Thyroid gland (tissue), 4 donors: ENCODE measurements around the gene SPPL2C. TPM values are rescaled to one million over a fixed set of nuclear protein-coding genes. Genes with fewer than 3 reads are reported as not detected.

Source experiments
- DNase-seq, 2 donors: peaks; one replicate each; pipeline ENCODE4 v3.0.0-alpha.2; 2019
- H3K27ac ChIP-seq, 3 donors: fragments of 200-600 bp; sonication (generic); 1 replicate in 2 of 3; 2 replicates in 1 of 3; pipeline ENCODE4 v1.5.1; 2016 to 2019; ENCODE audit warnings: mild to moderate bottlenecking in 1 of 3, moderate library complexity in 1 of 3
- H3K27me3 ChIP-seq: fragments of 200-600 bp; sonication (generic); one replicate; pipeline ENCODE4 v1.5.1; 2019
- H3K36me3 ChIP-seq, 2 donors: fragments of 200-600 bp; sonication (generic); one replicate each; pipeline ENCODE4 v1.5.1; 2016 to 2019
- H3K4me1 ChIP-seq, 2 donors: fragments of 200-600 bp; sonication (generic); one replicate each; pipeline ENCODE4 v1.5.1; 2017 to 2019
- H3K4me3 ChIP-seq, 3 donors: fragments of 200-600 bp; sonication (generic); replicated peaks in 1 of 3; 1 replicate in 2 of 3; 2 replicates in 1 of 3; pipeline ENCODE4 v1.5.1; 2016; ENCODE audit warnings: mild to moderate bottlenecking in 1 of 3
- H3K9me3 ChIP-seq: fragments of 200-600 bp; sonication (generic); one replicate; pipeline ENCODE4 v1.5.1; 2017
- CTCF ChIP-seq, 6 experiments: fragments of 200-600 bp in 3 of 6; fragments of 450-650 bp in 3 of 6; sonication (generic) in 3 of 6; IDR thresholded peaks; one replicate each; pipeline ENCODE4 v1.5.1; 2016 to 2019; ENCODE audit warnings: antibody characterized with exemption in 6 of 6, mild to moderate bottlenecking in 2 of 6, inconsistent platforms in 1 of 6, moderate library complexity in 1 of 6
- POLR2A ChIP-seq, 2 donors: fragments of 450-650 bp; IDR thresholded peaks; one replicate each; pipeline ENCODE4 v1.6.1; 2017; ENCODE audit warnings: antibody characterized with exemption in 2 of 2, mild to moderate bottlenecking in 2 of 2, moderate library complexity in 1 of 2
- WGBS, 2 donors: methylation state at CpG; one replicate each; pipeline ENCODE4 v1.1.5; 2017; 5-methylcytosine and 5-hydroxymethylcytosine counted together
- intact Hi-C: fragments of 100-400 bp; cut with DNase I; formaldehyde crosslinking; loops from one replicate; pipeline ENCODE4 v1.15.1; 2023
- total RNA-seq, 4 donors: library from RNA; depleted of rRNA; stranded (reverse); fragments of >200 nt; gene quantifications; one replicate each; pipeline ENCODE4 v1.2.3, GENCODE V29; 2016

The SPPL2C gene
- total RNA-seq, 4 donors from 2014 or later = 0.13 TPM; not detected in 3

- intact Hi-C loops = no loop called here
- no peaks in the 10 kb centered on the region for H3K27me3 ChIP-seq
Measured at GRCh38 chr17:45823598-45823997, 21.1 kb upstream of the SPPL2C start.

GRCh38 chr17:45824475-45824874 lies 20.2 kb upstream of the SPPL2C start:
- Histone ChIP-seq H3K4me3 (no peak overlapping the region), H3K36me3 (no peaks in the 10 kb centered on the region), H3K9me3 (no peaks in the 10 kb centered on the region), H3K27me3 (no peaks in the 10 kb centered on the region), H3K27ac (no peak overlapping the region), H3K4me1 (no peaks in the 10 kb centered on the region)
- TF ChIP-seq CTCF (IDR thresholded peaks at IDR 0.05) (no peak), POLR2A (IDR thresholded peaks at IDR 0.05) (no peak)
- intact Hi-C loops = no loop called here
- WGBS, 2 donors = 78 to 80% methylated on average over 7 of the region's 7 CpGs
- DNase-seq = no peak

More at GRCh38 chr17:45823598-45823997, 21.1 kb upstream of the SPPL2C start:
- DNase-seq = no peak
- Histone ChIP-seq H3K36me3 (no peaks in the 10 kb centered on the region), H3K27ac (no peak overlapping the region), H3K4me1 (no peaks in the 10 kb centered on the region), H3K4me3 (no peak overlapping the region), H3K9me3 (no peaks in the 10 kb centered on the region)
- 83 to 90% methylated on average over 6 to 10 of the region's 10 CpGs for WGBS, 2 donors
- TF ChIP-seq CTCF (IDR thresholded peaks at IDR 0.05) = no peak
- no peak for TF ChIP-seq POLR2A (IDR thresholded peaks at IDR 0.05)

GRCh38 chr17:45824901-45825492 lies 19.7 kb upstream of the SPPL2C start:
- intact Hi-C loops = no loop called here
- H3K27ac ChIP-seq = no peak overlapping the region
- TF ChIP-seq POLR2A (IDR thresholded peaks at IDR 0.05) = no peak
- TF ChIP-seq CTCF (IDR thresholded peaks at IDR 0.05) = no peak
- no peaks in the 10 kb centered on the region for H3K36me3 ChIP-seq
- H3K9me3 ChIP-seq = no peaks in the 10 kb centered on the region
- H3K4me3 ChIP-seq = no peak overlapping the region
- no peaks in the 10 kb centered on the region for H3K4me1 ChIP-seq
- no peak for DNase-seq
- WGBS, 2 donors = 78 to 83% methylated on average over 11 to 13 of the region's 13 CpGs
- no peaks in the 10 kb centered on the region for H3K27me3 ChIP-seq

- Histone ChIP-seq H3K27ac (no peak overlapping the region), H3K27me3 (no peaks in the 10 kb centered on the region)
- no peak for DNase-seq
Measured at GRCh38 chr17:45825792-45826191, 18.9 kb upstream of the SPPL2C start.

More at GRCh38 chr17:45825792-45826191, 18.9 kb upstream of the SPPL2C start:
- no peak for TF ChIP-seq CTCF (IDR thresholded peaks at IDR 0.05)
- TF ChIP-seq POLR2A (IDR thresholded peaks at IDR 0.05) = no peak
- Histone ChIP-seq H3K4me3 (no peak overlapping the region), H3K9me3 (no peaks in the 10 kb centered on the region), H3K4me1 (no peaks in the 10 kb centered on the region), H3K36me3 (no peaks in the 10 kb centered on the region)
- WGBS, 2 donors = 89 to 90% methylated on average over 6 to 12 of the region's 14 CpGs
- intact Hi-C loops = no loop called here
